Adipocyte (in vitro differentiated cells): Measurements from ENCODE around the gene PEX10.

Experiments
- DNase-seq: peaks from one replicate; pipeline ENCODE4 v3.0.0-alpha.2; 2015; ENCODE audit warnings: low read depth
- H3K27me3 ChIP-seq: replicated peaks from 2 replicates; pipeline ENCODE4 v1.7.0; 2013; ENCODE audit warnings: mild to moderate bottlenecking, low read length, moderate library complexity; ENCODE audit not compliant: control insufficient read depth, insufficient read depth
- H3K36me3 ChIP-seq: 2 replicates; pipeline ENCODE4 v1.7.0; 2013; ENCODE audit warnings: low read length, mild to moderate bottlenecking, moderate library complexity; ENCODE audit not compliant: control insufficient read depth, insufficient read depth, severe bottlenecking
- H3K4me1 ChIP-seq: 2 replicates; pipeline ENCODE4 v1.7.0; 2013; ENCODE audit warnings: mild to moderate bottlenecking, low read length, moderate library complexity; ENCODE audit not compliant: control insufficient read depth, insufficient read depth
- H3K4me3 ChIP-seq: 2 replicates; pipeline ENCODE4 v1.7.0; 2013; ENCODE audit warnings: mild to moderate bottlenecking, low read length, moderate library complexity
- H3K9ac ChIP-seq: 2 replicates; pipeline ENCODE4 v1.7.0; 2013; ENCODE audit warnings: mild to moderate bottlenecking, low read length, moderate library complexity
- H3K9me3 ChIP-seq: 2 replicates; pipeline ENCODE4 v1.7.0; 2013; ENCODE audit warnings: mild to moderate bottlenecking, low read length, moderate library complexity; ENCODE audit not compliant: control insufficient read depth

Gene PEX10

DNA sequence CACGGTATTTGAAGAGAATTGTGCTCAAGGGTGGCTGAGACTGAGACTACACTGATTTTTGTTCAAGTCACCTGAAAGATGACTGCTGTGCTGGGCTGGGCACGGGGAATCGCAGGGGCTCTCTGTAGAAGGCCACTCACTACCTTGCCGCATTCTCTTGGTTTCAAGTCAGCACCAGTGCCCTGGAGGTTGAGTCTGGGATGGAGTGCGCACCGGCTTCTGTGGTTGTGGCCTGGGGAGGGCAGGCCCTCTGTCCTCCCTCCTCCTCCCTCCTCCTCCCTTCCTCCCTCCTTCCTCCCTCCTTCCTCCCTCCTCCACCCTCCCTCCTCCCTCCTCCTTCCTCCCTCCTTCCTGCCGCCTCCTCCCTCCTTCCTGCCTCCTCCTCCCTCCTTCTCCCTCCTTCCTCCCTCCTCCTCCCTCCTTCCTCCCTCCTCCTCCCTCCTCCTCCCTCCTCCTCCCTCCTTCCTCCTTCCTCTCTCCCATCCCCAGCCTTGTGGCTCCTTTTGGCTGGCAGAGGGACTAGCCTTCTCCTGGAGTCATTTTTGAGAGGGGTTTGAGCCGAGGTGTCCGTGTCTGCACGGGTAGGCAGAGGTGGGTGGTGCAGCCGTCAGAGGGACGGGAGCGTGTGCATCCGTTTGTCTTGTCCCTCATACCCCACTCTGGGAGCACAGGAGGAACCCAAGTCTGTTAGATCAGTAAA lies 11.3 kb downstream of the PEX10 start:
- H3K9me3 ChIP-seq = no peaks in the 10 kb centered on the region
- no peaks in the 10 kb centered on the region for H3K27me3 ChIP-seq
- H3K36me3 ChIP-seq = peaks cover 88% of the 10 kb centered on the region
- H3K9ac ChIP-seq = no peak overlapping the region
- H3K4me1 ChIP-seq = peaks cover 15% of the 10 kb centered on the region
- DNase-seq = no peak
- H3K4me3 ChIP-seq = no peak overlapping the region

DNA sequence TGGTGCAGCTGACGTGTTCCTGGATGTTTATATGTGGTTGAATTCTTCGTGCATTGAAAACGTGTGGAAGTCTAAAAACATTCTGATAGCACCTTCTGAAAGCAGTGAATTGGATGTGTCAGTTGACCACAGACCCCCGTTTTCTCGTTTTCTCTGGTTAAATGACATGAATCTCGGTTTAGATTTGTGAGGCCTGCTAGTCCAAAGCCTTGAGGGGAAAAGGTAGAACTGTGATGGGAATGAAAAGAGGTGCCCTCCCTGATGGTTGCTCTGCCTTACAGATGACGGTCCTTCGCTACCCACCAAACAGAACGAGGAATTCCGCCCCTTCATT lies 11.8 kb downstream of the PEX10 start:
- DNase-seq = no peak
- H3K27me3 ChIP-seq = no peaks in the 10 kb centered on the region
- H3K4me3 ChIP-seq = no peak overlapping the region
- no peaks in the 10 kb centered on the region for H3K9me3 ChIP-seq
- H3K36me3 ChIP-seq = peaks cover 90% of the 10 kb centered on the region
- H3K9ac ChIP-seq = no peak overlapping the region
- H3K4me1 ChIP-seq = peaks cover 15% of the 10 kb centered on the region

DNA sequence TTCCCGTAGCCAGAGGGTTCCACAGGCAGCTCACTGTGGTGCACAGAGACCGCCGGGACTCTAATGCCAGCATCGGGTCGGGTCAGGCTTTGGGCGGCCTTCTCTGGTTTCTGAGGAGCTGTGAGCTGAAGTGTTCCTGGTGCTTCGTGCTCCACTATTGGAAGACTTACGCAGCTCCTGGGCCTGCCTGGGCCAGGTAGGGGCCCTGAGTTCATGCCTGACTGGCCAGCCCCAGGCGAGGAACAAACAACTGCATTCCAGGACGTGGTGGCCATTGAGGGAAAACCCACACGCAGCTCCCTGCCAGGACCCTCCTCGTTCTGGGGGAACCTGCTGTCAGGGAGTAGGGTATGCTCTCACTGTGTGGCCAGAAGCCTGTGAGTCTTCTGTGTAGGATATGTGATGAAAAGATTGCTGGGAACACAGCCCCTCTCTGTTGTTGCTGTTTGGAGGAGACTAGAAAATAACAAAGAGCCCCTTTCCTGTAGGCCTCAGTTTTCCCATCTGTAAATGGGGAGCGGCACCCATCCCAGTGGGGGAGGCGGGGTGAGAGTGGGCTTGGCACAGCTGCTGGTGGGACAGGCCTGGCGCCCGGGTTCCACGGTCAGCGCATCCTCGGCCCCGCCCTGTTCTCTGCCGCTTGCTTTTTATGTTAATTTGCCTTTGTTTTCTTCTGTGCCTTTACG lies 12.3 kb downstream of the PEX10 start:
- Histone ChIP-seq H3K27me3 (no peaks in the 10 kb centered on the region), H3K9ac (no peak overlapping the region), H3K36me3 (peaks cover 90% of the 10 kb centered on the region), H3K9me3 (no peaks in the 10 kb centered on the region), H3K4me3 (no peak overlapping the region), H3K4me1 (peaks cover 15% of the 10 kb centered on the region)
- DNase-seq = no peak

DNA sequence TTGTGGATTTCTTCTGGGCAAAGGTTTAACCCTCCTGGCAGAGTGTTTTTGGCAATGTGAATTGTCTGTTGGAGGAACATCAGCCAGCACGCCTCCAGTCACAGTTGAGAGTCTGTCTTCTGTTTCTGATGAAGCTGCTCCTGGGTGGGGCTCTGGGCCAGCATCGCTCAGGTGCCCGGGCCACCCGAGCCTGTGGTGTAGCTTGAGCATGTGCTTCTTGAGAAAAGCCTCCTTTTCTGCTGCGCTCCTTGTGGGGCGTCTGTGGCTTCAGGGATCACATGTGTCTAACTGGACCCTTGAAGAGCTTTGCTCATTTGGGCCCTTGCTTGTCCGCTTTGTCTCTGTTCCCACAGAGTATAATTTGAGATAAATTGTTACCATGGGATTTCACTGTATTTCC lies 13.5 kb downstream of the PEX10 start:
- H3K9me3 ChIP-seq = no peaks in the 10 kb centered on the region
- peaks cover 81% of the 10 kb centered on the region for H3K36me3 ChIP-seq
- peak overlapping the region; percentile 23 for H3K9ac ChIP-seq
- no peak for DNase-seq
- no peak overlapping the region for H3K4me3 ChIP-seq
- H3K27me3 ChIP-seq = no peaks in the 10 kb centered on the region
- H3K4me1 ChIP-seq = peaks cover 15% of the 10 kb centered on the region

DNA sequence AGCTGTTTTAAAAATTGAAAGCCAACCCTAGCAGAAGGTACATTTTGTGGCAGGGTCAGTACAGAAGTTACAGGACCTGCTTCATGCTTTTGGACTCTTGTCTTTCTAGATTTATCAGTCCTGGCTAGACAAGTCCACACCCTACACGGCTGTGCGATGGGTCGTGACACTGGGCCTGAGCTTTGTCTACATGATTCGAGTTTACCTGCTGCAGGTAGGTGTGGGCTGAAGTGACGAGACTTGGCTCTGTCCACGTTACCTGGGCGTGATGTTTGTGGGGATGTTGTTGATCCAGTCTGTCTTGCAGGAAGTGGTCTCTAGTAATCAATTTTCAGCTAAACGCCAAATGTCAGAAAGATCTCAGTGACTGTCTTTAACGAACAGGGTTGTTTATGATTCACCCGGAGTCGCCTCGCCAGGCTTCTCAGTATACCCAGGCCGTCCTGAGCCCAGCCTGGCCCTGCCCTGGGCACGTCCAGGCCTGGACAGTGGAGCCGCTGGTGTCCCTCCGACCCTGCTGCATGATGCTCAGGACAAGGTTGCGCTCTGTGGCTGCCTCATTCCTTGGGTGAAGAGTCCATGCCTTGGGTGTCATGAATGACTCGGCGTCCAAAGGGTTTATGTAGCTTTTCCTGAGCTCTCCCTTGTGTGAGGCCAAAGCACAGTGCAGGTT lies 15.2 kb downstream of the PEX10 start:
- no peaks in the 10 kb centered on the region for H3K9me3 ChIP-seq
- peaks cover 64% of the 10 kb centered on the region for H3K36me3 ChIP-seq

DNA sequence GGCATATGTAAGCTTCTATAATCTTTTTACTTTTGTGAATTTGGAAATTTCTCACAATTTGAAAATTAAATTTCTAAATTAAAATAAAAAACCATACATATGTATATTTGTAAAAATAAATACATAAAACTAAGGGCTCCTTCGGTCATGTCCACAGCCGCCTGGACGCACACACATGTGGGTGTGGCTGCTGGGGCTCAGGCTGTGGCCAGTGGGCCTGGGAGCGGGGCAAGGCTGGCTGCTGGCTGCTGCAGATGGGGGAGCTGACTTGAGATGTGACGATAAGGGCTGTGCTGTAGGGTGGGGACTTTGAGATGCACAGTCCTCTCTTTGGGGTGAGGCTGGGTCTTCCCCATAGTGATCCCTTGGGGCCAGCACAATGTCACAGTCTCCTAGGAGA lies 15.9 kb downstream of the PEX10 start:
- H3K4me3 ChIP-seq = no peak overlapping the region
- no peaks in the 10 kb centered on the region for H3K27me3 ChIP-seq
- no peak for DNase-seq
- no peaks in the 10 kb centered on the region for H3K9me3 ChIP-seq
- H3K36me3 ChIP-seq = peaks cover 58% of the 10 kb centered on the region
- peaks cover 31% of the 10 kb centered on the region for H3K4me1 ChIP-seq
- H3K9ac ChIP-seq = peak overlapping the region; percentile 39

More for the DNA sequence above, 15.2 kb downstream of the PEX10 start:
- no peak overlapping the region for H3K4me3 ChIP-seq
- H3K4me1 ChIP-seq = peaks cover 31% of the 10 kb centered on the region
- H3K9ac ChIP-seq = peak overlapping the region; percentile 39
- no peak for DNase-seq
- H3K27me3 ChIP-seq = no peaks in the 10 kb centered on the region

DNA sequence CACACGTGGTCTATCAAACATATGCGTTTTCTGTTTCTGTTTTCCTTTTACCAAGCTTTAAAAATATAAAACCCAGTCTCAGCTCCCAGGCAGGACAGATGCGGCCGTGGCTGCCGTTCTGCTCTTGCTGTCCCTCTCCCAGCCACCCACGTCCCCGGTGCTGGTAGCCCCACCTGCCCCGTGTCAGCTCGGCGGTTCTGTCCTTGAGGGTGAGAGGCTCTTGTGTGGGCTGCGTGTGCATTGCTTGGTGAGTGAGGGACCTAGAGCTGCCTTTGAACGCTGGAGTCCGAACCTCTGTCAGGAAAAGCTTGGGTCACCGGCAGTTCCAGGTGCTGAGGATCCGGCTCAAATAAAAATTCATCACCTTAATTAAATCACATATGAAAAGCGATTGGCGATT lies 16.3 kb downstream of the PEX10 start:
- Histone ChIP-seq H3K4me3 (no peak overlapping the region), H3K36me3 (peaks cover 56% of the 10 kb centered on the region), H3K9me3 (no peaks in the 10 kb centered on the region), H3K27me3 (no peaks in the 10 kb centered on the region), H3K4me1 (peaks cover 31% of the 10 kb centered on the region), H3K9ac (no peak overlapping the region)
- DNase-seq = no peak

DNA sequence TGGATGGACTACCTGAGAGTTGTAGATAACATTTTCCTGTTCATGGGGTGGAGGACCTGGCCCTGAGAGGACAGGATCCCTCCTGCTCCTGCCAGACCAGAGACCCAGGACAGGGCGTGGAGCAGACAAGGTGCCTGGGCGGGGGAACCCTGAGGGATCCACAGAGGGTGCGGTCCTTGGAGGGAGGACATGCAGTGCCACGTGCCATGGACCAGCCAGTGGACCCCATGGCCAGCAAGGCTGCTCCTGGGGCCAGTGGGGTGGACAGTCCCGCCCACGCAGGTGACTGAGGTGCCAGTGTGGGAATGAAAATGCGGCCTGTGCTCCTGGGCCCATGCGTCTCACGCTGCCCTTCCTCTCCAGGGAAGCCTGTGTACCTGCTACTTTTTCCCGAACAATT lies 17.1 kb downstream of the PEX10 start:
- H3K36me3 ChIP-seq = peaks cover 50% of the 10 kb centered on the region
- H3K9me3 ChIP-seq = no peaks in the 10 kb centered on the region
- DNase-seq = no peak
- H3K4me1 ChIP-seq = peaks cover 35% of the 10 kb centered on the region
- H3K27me3 ChIP-seq = no peaks in the 10 kb centered on the region
- H3K4me3 ChIP-seq = no peak overlapping the region
- no peak overlapping the region for H3K9ac ChIP-seq

DNA sequence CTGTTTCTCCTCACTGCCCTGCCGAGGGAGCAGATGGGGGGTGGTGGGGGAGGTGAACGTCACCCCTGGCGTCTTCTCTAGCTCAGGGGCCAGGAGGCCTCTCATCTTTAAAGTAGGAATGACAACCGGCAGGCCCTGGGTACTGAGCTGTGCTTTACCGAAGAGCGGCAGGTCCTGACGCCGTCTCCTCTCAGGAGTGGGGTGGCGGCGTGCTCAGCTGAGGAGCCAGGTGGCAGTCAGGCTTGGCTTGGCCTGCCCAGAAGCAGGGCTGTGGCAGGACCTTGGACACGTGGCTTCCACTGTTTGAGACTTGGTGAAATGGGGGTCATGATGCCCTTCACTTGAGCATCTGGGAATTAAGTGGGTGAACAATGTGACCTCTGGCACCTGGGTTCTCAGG lies 17.6 kb downstream of the PEX10 start:
- DNase-seq = no peak
- Histone ChIP-seq H3K27me3 (no peaks in the 10 kb centered on the region), H3K36me3 (peaks cover 45% of the 10 kb centered on the region), H3K4me1 (peaks cover 36% of the 10 kb centered on the region), H3K9ac (peak overlapping the region; percentile 93), H3K4me3 (no peak overlapping the region), H3K9me3 (no peaks in the 10 kb centered on the region)

DNA sequence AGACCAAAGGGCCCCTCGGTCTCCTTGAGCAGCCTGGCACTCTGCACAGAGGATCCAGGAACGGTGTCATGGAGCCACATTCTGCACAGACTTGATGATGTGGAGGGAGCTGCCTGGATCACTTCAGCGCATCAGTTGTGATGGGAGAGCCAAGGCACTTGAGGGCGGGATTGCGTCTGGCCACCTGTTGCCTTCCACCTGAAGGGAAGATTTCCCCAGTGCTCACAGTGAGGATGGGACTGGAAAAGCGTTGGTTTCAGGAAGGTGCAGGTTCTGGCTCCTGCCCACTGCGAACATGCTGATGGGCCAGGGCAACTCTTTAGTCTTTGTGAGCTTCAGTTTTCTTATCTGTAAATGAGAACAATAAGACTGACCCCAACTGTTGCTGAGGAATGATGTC lies 18.1 kb downstream of the PEX10 start:
- no peaks in the 10 kb centered on the region for H3K27me3 ChIP-seq
- H3K36me3 ChIP-seq = peaks cover 39% of the 10 kb centered on the region
- no peak for DNase-seq
- H3K9ac ChIP-seq = peak overlapping the region; percentile 93
- H3K4me3 ChIP-seq = no peak overlapping the region
- peaks cover 36% of the 10 kb centered on the region for H3K4me1 ChIP-seq
- no peaks in the 10 kb centered on the region for H3K9me3 ChIP-seq

DNA sequence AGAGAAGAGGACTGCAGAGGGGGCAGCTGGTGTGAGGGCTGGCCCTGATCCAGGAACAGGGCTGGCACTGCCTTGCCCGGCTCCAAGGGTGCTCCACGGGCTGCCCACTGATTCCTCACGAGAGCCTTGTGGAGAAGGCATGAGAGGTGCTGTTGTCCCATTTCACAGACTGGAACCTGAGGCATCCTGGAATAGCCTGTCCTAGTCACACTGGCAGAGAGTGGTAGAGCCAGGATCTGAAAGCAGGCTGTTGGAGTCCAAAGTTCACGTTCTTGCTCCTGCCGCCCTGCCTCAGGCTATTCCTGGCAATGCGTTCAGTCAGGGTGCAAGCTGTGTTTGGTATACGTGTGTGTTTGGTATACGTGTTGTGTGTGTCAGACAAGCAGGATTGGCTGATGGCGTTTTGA lies 18.9 kb downstream of the PEX10 start:
- Histone ChIP-seq H3K4me3 (peak overlapping the region; percentile 87), H3K9ac (peak overlapping the region; percentile 93), H3K36me3 (peaks cover 32% of the 10 kb centered on the region), H3K4me1 (peaks cover 28% of the 10 kb centered on the region), H3K9me3 (no peaks in the 10 kb centered on the region), H3K27me3 (no peaks in the 10 kb centered on the region)
- no peak for DNase-seq
